GM19351 (cell line): ENCODE results near the gene CYP17A1.

Experiments
- ATAC-seq: cut with Tn5 transposase; IDR thresholded peaks from one replicate; pipeline ENCODE4 v1.9.1; 2021; ENCODE audit warnings: mild to moderate bottlenecking, moderate library complexity; ENCODE audit not compliant: unreplicated experiment

CYP17A1 gene

DNA sequence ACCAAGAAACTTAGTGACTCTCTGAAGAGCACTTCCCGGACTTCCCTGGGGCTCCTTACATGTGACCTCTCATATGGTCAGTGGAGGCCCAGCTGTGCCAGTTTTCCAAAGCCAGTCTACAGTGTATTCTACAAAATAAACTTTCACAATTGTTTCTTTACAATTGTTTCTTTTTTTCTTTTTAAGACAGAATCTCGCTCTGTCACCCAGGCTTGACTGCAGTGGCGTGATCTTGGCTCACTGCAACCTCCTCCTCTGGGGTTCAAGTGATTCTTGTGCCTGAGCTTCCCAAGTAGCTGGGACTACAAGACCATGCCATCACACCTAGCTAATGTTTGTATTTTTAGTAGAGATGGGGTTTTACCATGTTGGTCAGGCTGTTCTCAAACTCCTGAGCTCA, 25.9 kb downstream of the CYP17A1 start:
- ATAC-seq = no peak

DNA sequence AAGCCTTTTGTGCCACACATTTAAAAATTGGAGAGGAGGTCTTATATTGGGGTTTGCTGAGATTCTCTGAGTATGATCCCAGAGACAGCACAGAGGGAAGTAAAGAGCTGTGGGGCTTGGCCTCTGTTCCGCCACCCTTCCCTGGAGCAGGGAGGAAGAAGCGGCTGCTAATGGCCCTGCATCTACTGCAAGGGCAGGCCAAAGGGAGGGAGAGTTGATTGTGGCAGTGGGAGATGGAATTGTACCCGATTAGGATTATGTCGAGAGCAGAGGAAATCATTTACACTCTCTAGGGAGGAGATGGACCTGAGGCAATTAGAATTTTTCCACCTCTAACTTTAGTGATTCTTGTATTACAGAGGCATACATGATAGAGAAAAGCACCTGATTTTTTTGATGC, 28.8 kb downstream of the CYP17A1 start:
- no peak for ATAC-seq

DNA sequence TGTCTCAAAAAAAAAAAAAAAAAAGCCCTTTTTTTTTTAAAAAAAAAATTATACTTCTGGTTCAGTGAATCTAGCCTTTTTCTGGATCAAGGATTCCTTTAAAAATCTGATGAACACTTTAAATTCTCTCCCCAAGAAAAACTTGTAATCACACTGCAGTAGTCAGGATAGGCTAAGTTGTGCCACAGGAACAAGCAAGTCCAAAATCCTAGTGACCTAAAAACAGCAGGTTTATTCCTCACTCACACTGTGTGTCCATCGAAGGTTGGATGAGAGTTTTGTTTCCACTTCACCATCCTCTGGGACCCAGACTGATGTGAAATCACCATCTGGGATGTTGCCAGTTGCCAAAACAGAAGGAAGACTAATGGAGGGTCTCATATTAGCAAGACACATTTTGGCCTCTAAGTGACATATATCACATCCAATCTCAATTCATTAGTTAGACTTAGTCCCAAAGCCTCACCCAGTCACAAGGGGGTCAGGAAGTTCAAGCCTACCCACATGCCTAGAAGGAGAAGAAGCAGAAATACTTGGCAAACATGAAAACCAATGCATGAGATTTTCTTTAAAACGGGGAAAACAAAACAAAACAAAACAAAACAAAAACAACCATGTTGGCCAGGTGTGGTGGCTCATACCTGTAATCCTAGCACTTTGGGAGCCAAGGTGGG, 32.7 kb downstream of the CYP17A1 start:
- ATAC-seq = no peak

- ATAC-seq = no peak
Measured at GRCh38 chr10:102802920-102803534, 34.2 kb downstream of the CYP17A1 start.

DNA sequence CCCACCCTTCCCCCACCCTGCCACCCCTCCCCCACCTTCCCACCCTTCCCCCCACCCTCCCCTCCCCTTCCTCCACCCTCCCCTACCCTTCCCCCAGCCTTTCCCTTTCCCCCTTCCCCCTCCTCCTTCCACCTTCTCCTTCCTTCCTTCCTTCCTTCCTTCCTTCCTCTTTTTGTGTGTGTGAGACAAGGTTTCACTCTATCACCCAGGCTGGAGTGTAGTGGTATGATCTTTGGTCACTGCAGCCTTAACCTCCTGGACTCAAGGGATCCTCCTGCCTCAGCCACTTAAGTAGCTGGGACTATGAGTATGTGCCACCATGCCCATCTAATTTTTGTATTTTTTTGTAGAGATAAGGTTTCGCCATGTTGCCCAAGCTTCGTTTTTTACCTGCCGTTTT, 35.2 kb downstream of the CYP17A1 start:
- ATAC-seq = no peak

DNA sequence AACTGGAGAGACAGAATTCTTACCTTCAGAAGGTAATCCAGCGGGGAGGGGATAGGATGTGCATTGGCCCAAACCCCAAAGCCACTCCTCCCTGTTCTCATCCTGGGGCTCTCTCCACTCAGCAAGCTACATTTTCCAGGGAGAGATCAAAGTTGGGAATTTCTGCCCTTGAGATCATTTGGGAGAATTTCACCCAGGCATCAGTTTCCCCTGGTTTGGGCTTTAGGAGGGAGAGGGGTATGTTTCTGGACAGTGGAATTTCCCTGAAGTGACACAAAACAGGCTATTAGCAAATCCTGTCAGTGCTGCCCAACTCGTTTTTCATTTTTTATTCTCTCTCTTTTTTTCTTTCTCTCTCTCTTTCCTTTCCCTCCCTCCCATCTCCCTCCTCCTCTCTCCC, 35.7 kb downstream of the CYP17A1 start:
- no peak for ATAC-seq

- no peak for ATAC-seq
Measured at GRCh38 chr10:102800611-102801335, 36.4 kb downstream of the CYP17A1 start.

DNA sequence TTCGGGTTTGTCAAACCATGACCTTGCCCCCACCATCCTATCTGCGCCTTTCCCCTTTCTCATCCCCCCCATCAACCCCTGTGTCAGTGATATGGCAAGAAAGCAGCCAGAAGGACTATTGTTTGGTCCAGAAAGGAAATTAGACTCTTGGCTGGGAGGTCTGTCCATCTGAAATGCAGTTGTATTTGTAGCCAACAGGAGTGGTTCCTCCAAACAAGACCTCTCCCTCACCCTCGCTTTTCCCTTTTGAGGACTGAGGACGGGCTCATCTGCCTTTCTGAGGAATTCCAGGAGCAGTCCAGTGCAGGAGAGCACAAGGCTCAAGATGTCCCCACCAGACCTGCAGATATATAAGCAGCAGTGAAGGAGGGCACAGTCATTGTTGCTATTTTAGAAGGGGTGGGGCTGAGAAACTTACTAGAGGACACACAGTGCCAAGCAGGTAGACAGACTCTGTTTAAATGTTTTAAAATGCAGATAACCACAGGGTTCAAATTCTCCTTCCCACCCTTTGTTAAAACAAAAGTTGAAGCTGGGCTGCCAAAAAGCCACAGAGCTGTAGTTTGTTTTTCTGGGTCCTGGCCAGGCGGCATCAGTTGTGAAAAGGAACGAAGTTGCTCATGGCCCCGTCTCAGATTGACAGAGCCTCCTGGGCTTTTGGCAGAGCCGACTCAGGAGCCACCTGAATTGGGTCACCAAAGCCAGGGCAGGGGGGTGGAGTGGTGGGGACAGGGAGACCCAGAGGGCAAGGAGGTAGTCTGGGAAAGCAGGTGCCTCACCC, 37.3 kb downstream of the CYP17A1 start:
- ATAC-seq = no peak

DNA sequence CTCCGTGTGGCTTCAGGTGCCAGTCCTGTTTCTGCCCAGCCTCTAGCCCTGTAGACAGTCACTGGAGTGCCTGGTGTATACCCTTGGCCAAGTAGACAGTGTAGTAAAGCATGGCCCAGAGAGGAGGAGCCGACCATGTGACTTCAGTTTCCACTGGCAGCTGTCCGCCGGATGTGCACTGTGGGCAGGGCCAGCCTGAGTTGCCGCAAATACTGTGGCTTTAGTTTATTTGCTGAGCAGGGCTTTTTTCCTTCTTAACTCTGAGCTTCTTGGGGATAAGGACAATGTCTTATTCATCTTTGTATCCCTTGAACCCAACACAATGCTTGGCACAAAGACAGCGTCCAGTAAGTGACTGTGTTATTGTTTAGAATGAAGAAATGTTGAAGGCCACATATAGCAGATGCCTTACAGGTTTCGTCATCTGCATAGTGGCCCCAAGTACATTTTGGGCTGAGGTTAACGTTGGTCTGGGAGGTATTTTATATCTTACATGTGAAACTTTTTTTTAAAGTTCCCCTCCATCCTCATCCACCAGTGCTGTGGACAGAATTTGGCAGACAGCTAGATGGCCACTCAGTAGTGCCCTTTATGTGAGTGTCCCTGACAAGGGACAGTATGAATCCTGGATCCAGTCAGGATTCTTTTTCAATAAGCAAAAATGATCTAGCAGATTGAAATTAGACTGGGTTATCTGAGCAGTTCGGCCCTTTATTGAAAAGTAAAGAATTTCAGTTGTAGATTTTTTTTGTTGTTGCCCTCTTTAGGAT, 40.6 kb downstream of the CYP17A1 start:
- peak; percentile 97 for ATAC-seq

- peak; percentile 27 for ATAC-seq
Measured at GRCh38 chr10:102795453-102796406, 41.5 kb downstream of the CYP17A1 start.

DNA sequence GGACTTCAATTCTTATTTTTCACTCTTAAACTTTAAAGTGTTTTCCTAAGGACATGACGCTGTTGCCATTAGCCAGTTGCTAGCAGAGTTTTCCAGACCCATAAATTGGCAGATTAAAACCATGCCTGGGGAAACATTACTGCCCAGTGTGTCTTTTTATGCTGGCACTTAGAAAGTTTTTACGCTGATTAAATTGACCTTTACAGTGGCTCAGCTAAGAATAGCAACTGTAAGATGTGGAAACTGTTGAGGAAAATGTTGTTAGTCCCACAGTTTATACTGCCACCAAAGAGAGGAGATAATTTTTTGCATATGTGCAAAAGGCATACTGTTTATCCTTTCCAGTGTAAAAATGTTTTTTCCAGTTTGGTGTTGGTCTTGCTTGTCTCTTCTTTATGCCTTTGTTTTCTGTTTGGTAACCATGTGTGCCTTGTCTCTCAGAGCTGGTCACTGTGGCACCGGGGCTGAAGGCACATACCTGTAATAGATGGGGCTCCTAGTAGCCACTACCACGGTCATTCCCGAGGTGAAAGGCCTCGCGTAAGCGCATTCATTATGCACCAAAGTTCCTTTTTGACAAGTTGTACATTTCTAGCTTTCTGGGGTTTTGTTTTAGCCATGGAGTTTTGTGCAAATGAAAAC, 45.3 kb downstream of the CYP17A1 start:
- no peak for ATAC-seq

DNA sequence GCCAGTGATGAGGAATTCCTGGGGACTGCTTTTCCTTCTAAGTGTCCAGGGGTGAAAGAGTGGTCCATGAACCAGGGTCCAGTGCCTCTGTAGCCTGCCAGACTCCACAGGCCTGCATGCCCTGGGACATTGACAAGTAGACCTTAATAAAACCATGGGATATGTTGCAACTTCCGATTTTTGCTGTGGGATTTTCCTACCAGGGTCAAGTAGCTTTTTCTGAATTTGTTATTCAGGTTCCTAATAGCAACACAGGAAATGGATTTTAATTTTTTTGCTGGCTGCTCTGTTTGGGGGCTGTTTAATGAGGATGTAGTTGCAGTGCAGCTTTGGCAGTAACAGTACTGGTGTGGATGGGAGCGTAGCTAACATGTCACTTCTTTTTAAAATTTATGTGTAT, 51.4 kb downstream of the CYP17A1 start:
- ATAC-seq = no peak

DNA sequence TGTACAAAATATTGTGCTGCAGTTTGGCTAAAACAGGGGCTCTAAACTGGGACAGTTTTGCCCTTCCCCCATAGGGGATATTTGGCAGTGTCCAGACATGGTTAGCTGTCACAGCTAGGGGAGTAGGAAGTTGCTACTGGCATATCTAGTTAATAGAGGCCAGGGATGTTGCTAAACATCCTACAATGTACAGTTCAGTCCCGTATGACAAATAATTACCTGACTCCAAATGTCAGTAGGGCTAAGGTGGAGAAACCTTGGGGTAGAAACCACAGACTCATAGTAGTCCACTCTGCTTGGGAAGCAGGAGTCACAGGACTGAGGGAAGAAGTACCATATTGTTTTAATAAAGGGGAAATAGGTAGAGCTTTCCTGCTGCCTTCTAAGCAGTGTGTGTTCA, 53.6 kb downstream of the CYP17A1 start:
- ATAC-seq = no peak

GRCh38 chr10:102782673-102783551, 54.3 kb downstream of the CYP17A1 start:
- no peak for ATAC-seq

DNA sequence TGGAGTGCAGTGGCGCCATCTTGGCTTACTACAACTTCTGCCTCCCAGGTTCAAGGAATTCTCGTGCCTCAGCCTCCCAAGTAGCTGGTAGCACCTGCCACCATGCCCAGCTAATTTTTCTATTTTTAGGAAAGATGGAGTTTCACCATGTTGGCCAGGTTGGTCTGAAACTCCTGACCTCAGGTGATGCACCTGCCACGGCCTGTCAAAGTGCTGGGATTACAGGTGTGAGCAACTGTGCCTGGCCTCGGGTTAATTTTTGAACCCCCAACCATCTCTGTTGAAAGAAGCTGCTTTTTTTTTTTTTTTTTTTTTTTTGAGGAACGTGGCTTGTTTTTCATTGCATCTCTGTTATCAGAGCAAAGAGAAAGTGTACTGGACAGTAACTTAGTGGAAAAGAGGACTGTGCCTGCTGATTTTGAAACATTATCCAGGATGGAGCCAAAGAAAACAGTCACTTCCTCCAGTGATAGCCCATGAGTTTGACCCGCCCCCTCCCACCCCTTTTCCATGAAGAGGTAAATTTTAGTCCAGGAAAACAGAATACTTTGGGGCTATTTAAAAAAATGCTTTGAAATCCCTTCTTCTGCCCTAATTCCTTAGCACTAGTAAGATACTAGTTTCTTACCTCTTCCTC, 55.2 kb downstream of the CYP17A1 start:
- no peak for ATAC-seq

DNA sequence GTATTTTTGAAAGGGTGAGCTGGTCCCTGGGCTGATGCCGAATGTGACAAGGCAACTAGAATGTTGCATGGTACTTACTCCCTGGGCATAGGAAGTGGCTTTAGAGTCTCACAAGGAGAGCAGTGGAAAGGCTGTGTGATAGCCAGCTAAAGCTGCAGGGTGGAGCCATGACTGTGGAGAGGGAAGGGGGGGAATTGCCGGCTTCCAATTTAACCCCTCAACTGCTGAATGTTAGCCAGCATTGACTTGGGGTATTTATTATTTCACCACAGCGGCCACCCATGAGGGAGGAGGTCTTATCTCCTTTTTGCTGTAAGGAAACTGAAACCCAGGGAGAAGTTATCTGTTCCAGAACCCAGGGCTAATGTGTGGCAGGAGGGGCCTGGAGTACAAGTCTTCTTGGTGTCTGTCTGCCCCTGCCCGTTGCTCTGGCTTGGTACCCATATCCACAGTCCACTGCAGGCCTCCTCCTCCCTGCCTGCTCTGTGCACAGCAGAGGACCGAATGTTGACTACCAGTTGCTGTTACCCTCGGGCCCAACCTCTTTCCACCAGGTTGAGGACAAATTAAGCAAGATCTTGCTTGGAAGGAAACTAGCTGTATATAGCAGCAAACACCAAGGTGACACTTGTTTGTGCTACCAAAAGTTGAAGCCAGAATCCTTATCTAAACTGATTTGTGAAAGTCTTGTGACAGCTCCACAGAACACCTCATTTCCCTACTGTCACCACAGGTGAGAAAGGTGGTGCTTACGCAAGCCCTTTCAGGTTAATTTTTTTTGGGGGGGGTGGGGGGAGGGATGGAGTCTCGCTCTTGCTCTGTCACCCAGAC, 55.9 kb downstream of the CYP17A1 start:
- no peak for ATAC-seq
